Smooth muscle cell (in vitro differentiated cells): Measurements from ENCODE around the gene CBFB. TPM values are rescaled to one million over a fixed set of nuclear protein-coding genes. Genes with fewer than 3 reads are reported as not detected.
A peak's percentile ranks its signal among the peaks of the same experiment; 100 is the strongest.

ENCODE experiments used
- DNase-seq: peaks from one replicate; lab custom pipeline; 2025; ENCODE audit not compliant: unreplicated experiment; lab: John Stamatoyannopoulos, UW
- H2AFZ ChIP-seq: fragments of 200-600 bp; sonication (generic); 2 replicates; pipeline ENCODE4 v1.6.0; 2016; ENCODE audit warnings: antibody characterized with exemption, low read depth, mild to moderate bottlenecking
- H3F3A ChIP-seq: fragments of 200-600 bp; sonication (generic); 2 replicates; pipeline ENCODE4 v1.6.0; 2017; ENCODE audit warnings: antibody characterized with exemption, low read depth
- H3K27ac ChIP-seq: fragments of 200-600 bp; sonication (generic); 2 replicates; pipeline ENCODE4 v1.5.1; 2016; ENCODE audit warnings: low read depth, mild to moderate bottlenecking
- H3K27me3 ChIP-seq: fragments of 200-600 bp; sonication (generic); 2 replicates; pipeline ENCODE4 v1.6.1; 2016; ENCODE audit warnings: low read depth, mild to moderate bottlenecking
- H3K36me3 ChIP-seq: fragments of 200-600 bp; sonication (generic); 2 replicates; pipeline ENCODE4 v1.5.1; 2016; ENCODE audit warnings: low read depth
- H3K4me1 ChIP-seq: fragments of 200-600 bp; sonication (generic); 2 replicates; pipeline ENCODE4 v1.5.1; 2016; ENCODE audit warnings: low read depth
- H3K4me2 ChIP-seq: fragments of 200-600 bp; sonication (generic); 2 replicates; pipeline ENCODE4 v1.6.0; 2016; ENCODE audit warnings: mild to moderate bottlenecking
- H3K4me3 ChIP-seq: fragments of 200-600 bp; sonication (generic); 2 replicates; pipeline ENCODE4 v1.5.1; 2016; ENCODE audit warnings: mild to moderate bottlenecking
- H3K79me2 ChIP-seq: fragments of 200-600 bp; sonication (generic); 2 replicates; pipeline ENCODE4 v1.6.0; 2016; ENCODE audit warnings: low read depth, mild to moderate bottlenecking
- H3K9ac ChIP-seq: fragments of 200-600 bp; sonication (generic); 2 replicates; pipeline ENCODE4 v1.6.0; 2016; ENCODE audit warnings: low read depth
- H3K9me3 ChIP-seq: fragments of 200-600 bp; sonication (generic); replicated peaks from 2 replicates; pipeline ENCODE4 v1.5.1; 2016; ENCODE audit warnings: low read depth
- H4K20me1 ChIP-seq: fragments of 200-600 bp; sonication (generic); 2 replicates; pipeline ENCODE4 v1.6.0; 2016; ENCODE audit warnings: low read depth
- whole genome bisulfite sequencing: methylation state at CpG from one replicate; pipeline ENCODE4 v1.1.7; 2016; ENCODE audit warnings: low lambda C conversion rate; 5-methylcytosine and 5-hydroxymethylcytosine counted together
- polyA plus RNA-seq: library from polyadenylated mRNA; unstranded; fragments of >200 nt; fragmentation: Nextera tagmentation; extraction: Ambion mirVana; gene quantifications from 2 replicates; pipeline ENCODE4 v1.2.1, GENCODE V29; 2016
- total RNA-seq: library from RNA; depleted of rRNA; stranded (reverse); fragments of >200 nt; gene quantifications from 2 replicates; pipeline ENCODE4 v1.2.3, GENCODE V29; 2014
- TF ChIP-seq, protein P1 (sequence below): fragments of 200-600 bp; sonication (generic); IDR thresholded peaks from 2 replicates; pipeline ENCODE4 v1.5.1; 2017; ENCODE audit warnings: borderline replicate concordance, mild to moderate bottlenecking, antibody characterized with exemption; ENCODE audit not compliant: insufficient read depth, poor library complexity, severe bottlenecking

Gene CBFB
- total and polyA plus RNA-seq, 2 experiments from 2014 or later = 40.2 to 41.1 TPM

DNA sequence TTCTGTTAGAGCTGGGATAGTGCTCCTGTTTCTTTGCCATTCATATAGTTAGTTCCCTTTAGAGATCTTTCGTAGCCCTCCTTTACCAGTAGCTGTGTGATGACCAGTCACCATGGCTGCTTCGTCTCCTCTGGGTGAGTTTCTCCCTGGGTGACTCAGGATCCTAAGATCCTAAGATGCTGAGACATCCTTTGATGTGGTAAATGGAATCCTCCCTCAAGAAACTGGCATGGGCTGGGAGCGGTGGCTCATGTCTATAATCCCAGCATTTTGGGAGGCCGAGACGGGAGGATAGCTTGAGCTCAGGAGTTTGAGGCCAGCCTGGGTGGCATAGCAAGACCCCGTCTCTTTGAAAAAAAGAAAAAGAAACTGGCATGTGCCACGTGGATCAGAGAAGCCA is 86.7 kb downstream of the CBFB start:
- Histone ChIP-seq H3K27ac (peak overlapping the region; percentile 96), H3K9me3 (no peaks in the 10 kb centered on the region), H3K4me1 (peaks cover 13% of the 10 kb centered on the region), H3K36me3 (no peaks in the 10 kb centered on the region), H4K20me1 (peaks cover 26% of the 10 kb centered on the region), H3K9ac (peak overlapping the region; percentile 82), H2AFZ (no peak overlapping the region), H3K4me2 (peak overlapping the region; percentile 48), H3K79me2 (peaks cover 62% of the 10 kb centered on the region), H3K27me3 (no peaks in the 10 kb centered on the region), H3F3A (peaks cover 11% of the 10 kb centered on the region), H3K4me3 (no peak overlapping the region)
- 20% methylated on average over 7 of the region's 7 CpGs for WGBS
- TF ChIP-seq, protein P1, sequence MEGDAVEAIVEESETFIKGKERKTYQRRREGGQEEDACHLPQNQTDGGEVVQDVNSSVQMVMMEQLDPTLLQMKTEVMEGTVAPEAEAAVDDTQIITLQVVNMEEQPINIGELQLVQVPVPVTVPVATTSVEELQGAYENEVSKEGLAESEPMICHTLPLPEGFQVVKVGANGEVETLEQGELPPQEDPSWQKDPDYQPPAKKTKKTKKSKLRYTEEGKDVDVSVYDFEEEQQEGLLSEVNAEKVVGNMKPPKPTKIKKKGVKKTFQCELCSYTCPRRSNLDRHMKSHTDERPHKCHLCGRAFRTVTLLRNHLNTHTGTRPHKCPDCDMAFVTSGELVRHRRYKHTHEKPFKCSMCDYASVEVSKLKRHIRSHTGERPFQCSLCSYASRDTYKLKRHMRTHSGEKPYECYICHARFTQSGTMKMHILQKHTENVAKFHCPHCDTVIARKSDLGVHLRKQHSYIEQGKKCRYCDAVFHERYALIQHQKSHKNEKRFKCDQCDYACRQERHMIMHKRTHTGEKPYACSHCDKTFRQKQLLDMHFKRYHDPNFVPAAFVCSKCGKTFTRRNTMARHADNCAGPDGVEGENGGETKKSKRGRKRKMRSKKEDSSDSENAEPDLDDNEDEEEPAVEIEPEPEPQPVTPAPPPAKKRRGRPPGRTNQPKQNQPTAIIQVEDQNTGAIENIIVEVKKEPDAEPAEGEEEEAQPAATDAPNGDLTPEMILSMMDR = no peak
- DNase-seq = no peak

DNA sequence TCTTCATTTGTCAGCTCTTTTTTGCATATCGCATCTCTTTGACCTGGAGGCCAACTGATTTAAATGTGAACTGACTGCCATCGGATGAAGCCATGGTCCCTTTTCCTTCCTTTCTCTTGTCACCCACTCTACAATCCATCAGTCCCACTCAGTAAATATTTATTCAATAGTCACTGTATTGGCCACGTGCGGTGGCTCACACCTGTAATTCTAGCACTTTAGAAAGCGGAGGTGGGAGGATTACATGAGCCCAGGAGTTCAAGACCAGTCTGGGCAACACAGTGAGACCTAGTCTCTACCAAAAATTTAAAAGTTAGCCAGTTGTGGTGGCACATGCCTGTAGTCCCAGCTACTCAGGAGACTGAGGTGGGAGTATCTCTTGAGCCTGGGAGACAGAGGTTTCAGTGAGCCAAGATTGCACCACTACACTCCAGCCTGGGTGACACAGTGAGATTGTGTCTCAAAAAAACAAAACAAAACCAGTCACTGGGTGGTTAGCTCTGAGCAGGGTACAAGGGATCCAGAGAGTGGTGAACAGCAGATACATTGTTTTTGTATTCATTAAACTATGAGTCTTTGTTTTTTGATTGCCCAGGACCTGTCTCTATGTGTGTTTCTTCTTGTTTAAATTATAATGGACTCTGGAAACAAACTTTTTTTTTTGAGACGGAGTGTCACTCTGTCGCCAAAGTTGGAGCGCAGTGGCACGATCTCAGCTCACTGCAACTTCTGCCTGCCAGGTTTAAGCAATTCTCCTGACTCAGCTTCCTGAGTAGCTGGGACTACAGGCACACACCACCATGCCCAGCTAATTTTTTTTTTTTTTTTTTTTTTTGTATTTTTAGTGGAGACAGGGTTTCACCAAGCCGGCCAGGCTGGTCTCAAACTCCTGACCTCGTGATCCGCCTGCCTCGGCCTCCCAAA is 87.7 kb downstream of the CBFB start:
- TF ChIP-seq, protein P1 = no peak
- Histone ChIP-seq H3K9me3 (no peaks in the 10 kb centered on the region), H3K27me3 (no peaks in the 10 kb centered on the region), H3K4me2 (no peak overlapping the region), H3K9ac (peak overlapping the region; percentile 3), H3F3A (peaks cover 11% of the 10 kb centered on the region), H3K4me3 (no peak overlapping the region), H3K27ac (peak overlapping the region; percentile 96), H3K79me2 (peaks cover 52% of the 10 kb centered on the region), H3K4me1 (peaks cover 6% of the 10 kb centered on the region), H2AFZ (no peak overlapping the region), H3K36me3 (no peaks in the 10 kb centered on the region), H4K20me1 (peaks cover 29% of the 10 kb centered on the region)
- no peak for DNase-seq
- 95% methylated on average over 13 of the region's 13 CpGs for WGBS

DNA sequence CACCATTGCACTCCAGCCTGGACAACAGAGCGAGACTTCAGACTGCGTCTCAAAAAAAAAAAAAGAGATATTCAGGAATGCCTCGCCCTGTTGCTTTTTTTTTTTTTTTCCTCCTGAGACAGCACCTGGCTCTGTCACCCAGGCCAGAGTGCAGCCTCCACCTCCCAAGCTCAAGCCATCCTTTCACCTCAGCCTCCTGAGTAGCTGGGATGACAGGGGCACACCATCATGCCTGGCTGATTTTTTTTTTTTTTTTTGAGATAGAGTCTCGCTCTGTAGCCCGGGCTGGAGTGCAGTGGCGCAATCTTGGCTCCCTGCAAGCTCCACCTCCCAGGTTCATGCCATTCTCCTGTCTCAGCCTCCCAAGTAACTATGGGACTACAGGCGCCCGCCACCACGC is 88.8 kb downstream of the CBFB start:
- Histone ChIP-seq H3K9me3 (no peaks in the 10 kb centered on the region), H3K4me2 (no peak overlapping the region), H2AFZ (no peak overlapping the region), H3F3A (peaks cover 11% of the 10 kb centered on the region), H3K36me3 (peaks cover 4% of the 10 kb centered on the region), H3K27me3 (no peaks in the 10 kb centered on the region), H3K27ac (no peak overlapping the region), H3K9ac (no peak overlapping the region), H3K4me3 (no peak overlapping the region), H3K4me1 (peaks cover 6% of the 10 kb centered on the region), H3K79me2 (peaks cover 42% of the 10 kb centered on the region), H4K20me1 (peaks cover 35% of the 10 kb centered on the region)
- WGBS = 96% methylated on average over 9 of the region's 9 CpGs
- DNase-seq = no peak
- TF ChIP-seq, protein P1 = no peak
